GM19467 (cell line): ENCODE measurements around the gene TULP1.

Experiments used
- ATAC-seq: cut with Tn5 transposase; IDR thresholded peaks from one replicate; pipeline ENCODE4 v1.9.1; 2021; ENCODE audit warnings: mild to moderate bottlenecking, moderate library complexity; ENCODE audit not compliant: unreplicated experiment

TULP1 gene

GRCh38 chr6:35485402-35485877 lies 27.3 kb downstream of the TULP1 start:
- ATAC-seq, result no peak

- no peak for ATAC-seq
Observed at GRCh38 chr6:35484921-35485392, 27.7 kb downstream of the TULP1 start.

- no peak for ATAC-seq
Observed at GRCh38 chr6:35483893-35484645, 28.6 kb downstream of the TULP1 start.

GRCh38 chr6:35483490-35483889 lies 29.2 kb downstream of the TULP1 start:
- no peak for ATAC-seq

GRCh38 chr6:35483062-35483461 lies 29.6 kb downstream of the TULP1 start:
- no peak for ATAC-seq

- no peak for ATAC-seq
Observed at GRCh38 chr6:35481226-35481625, 31.5 kb downstream of the TULP1 start.

GRCh38 chr6:35480176-35480575 lies 32.5 kb downstream of the TULP1 start:
- ATAC-seq, result no peak

GRCh38 chr6:35478259-35478658 lies 34.4 kb downstream of the TULP1 start:
- ATAC-seq, result no peak

GRCh38 chr6:35477551-35478179 lies 35.0 kb downstream of the TULP1 start:
- no peak for ATAC-seq

- ATAC-seq, result no peak
Observed at GRCh38 chr6:35477028-35477427, 35.7 kb downstream of the TULP1 start.

- ATAC-seq, result no peak
Observed at GRCh38 chr6:35476004-35476403, 36.7 kb downstream of the TULP1 start.

GRCh38 chr6:35475573-35475972 lies 37.1 kb downstream of the TULP1 start:
- no peak for ATAC-seq

GRCh38 chr6:35474942-35475570 lies 37.6 kb downstream of the TULP1 start:
- ATAC-seq, result no peak

GRCh38 chr6:35474131-35474941 lies 38.4 kb downstream of the TULP1 start:
- no peak for ATAC-seq

GRCh38 chr6:35473850-35474130 lies 38.9 kb downstream of the TULP1 start:
- no peak for ATAC-seq

- ATAC-seq, result no peak
Observed at GRCh38 chr6:35473075-35473849, 39.4 kb downstream of the TULP1 start.

- no peak for ATAC-seq
Observed at GRCh38 chr6:35471836-35472345, 40.8 kb downstream of the TULP1 start.

GRCh38 chr6:35470663-35471120 lies 42.0 kb downstream of the TULP1 start:
- no peak for ATAC-seq

GRCh38 chr6:35469751-35470662 lies 42.7 kb downstream of the TULP1 start:
- ATAC-seq, result no peak
